HK-2 (cell line): Measurements from ENCODE around the gene MACROD2.

Source experiments
- DNase-seq: peaks from one replicate; pipeline ENCODE4 v3.0.0-alpha.2; 2018; ENCODE audit not compliant: unreplicated experiment

MACROD2 gene

GRCh38 chr20:14865731-14866130 is 870.4 kb downstream of the MACROD2 start:
- DNase-seq = no peak

- DNase-seq = no peak
Observed at GRCh38 chr20:14866841-14867514, 871.7 kb downstream of the MACROD2 start.

- no peak for DNase-seq
Observed at GRCh38 chr20:14877301-14878028, 882.1 kb downstream of the MACROD2 start.

GRCh38 chr20:14878676-14879019 is 883.3 kb downstream of the MACROD2 start:
- DNase-seq = no peak

GRCh38 chr20:14879020-14879697 is 883.8 kb downstream of the MACROD2 start:
- DNase-seq = no peak

GRCh38 chr20:14879839-14880238 is 884.5 kb downstream of the MACROD2 start:
- DNase-seq = no peak

- DNase-seq = no peak
Observed at GRCh38 chr20:14881518-14881917, 886.2 kb downstream of the MACROD2 start.

- DNase-seq = no peak
Observed at GRCh38 chr20:14882157-14882556, 886.8 kb downstream of the MACROD2 start.

GRCh38 chr20:14882846-14883245 is 887.5 kb downstream of the MACROD2 start:
- DNase-seq = no peak

GRCh38 chr20:14883324-14883723 is 888.0 kb downstream of the MACROD2 start:
- DNase-seq = no peak

GRCh38 chr20:14885661-14886060 is 890.3 kb downstream of the MACROD2 start:
- no peak for DNase-seq

GRCh38 chr20:14888134-14888533 is 892.8 kb downstream of the MACROD2 start:
- no peak for DNase-seq

GRCh38 chr20:14889496-14890255 is 894.4 kb downstream of the MACROD2 start:
- DNase-seq = no peak

- DNase-seq = no peak
Observed at GRCh38 chr20:14890713-14891112, 895.4 kb downstream of the MACROD2 start.

GRCh38 chr20:14892782-14893181 is 897.5 kb downstream of the MACROD2 start:
- DNase-seq = no peak

GRCh38 chr20:14896569-14896968 is 901.3 kb downstream of the MACROD2 start:
- no peak for DNase-seq

- DNase-seq = no peak
Observed at GRCh38 chr20:14897608-14898007, 902.3 kb downstream of the MACROD2 start.

GRCh38 chr20:14902432-14903089 is 907.2 kb downstream of the MACROD2 start:
- DNase-seq = no peak

GRCh38 chr20:14906908-14907434 is 911.7 kb downstream of the MACROD2 start:
- no peak for DNase-seq

GRCh38 chr20:14910126-14910525 is 914.8 kb downstream of the MACROD2 start:
- no peak for DNase-seq

- no peak for DNase-seq
Observed at GRCh38 chr20:14913896-14914620, 918.7 kb downstream of the MACROD2 start.
